ENCODE data around the gene LAMTOR4. TPM values are rescaled to one million over a fixed set of nuclear protein-coding genes. Genes with fewer than 3 reads are reported as not detected.
A peak's percentile ranks its signal among the peaks of the same experiment; 100 is the strongest.

The LAMTOR4 gene
- total and polyA plus RNA-seq, 2 of the 13 experiments (the other 11 are each of a cell fraction or from before 2014, with no cell fraction given): 115 to 118 TPM

DNA sequence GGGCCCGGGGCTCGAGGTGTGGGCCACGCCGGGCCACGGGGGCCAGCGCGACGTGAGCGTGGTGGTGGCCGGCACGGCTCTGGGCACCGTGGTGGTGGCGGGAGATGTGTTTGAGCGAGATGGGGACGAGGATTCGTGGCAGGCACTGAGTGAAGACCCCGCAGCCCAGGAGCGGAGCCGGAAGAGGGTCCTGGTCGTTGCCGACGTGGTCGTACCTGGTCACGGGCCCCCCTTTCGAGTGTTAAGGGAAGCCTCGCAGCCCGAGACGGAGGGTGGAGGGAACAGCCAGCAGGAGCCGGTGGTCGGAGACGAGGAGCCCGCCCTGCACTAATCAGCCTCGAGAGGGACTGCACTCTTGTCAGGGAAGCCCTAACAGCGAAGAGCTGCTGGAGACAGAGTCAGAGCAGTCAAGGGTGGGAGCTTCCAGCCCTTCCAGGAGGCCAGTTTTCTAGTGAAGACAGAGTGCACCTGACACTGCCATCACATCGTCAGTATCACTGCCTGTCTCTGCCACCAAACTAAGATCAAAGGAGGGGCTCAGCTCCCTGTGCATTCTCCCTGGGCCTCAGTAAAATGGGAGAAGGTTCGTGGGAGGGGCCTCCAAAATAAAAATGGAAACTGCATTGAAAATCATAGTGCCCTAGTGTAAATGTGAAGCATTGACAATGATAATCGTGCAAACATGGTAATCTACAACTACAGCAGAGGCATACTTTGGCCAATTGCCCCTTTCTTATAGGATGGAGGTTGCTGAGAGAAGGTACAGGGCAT is 20.7 kb upstream of the LAMTOR4 start (continued):
- TF ChIP-seq FOXP4 (CRISPR knock-in tag; IDR thresholded peaks at IDR 0.05) (no peak), YEATS2 (CRISPR knock-in tag; IDR thresholded peaks at IDR 0.05; ENCODE audit: borderline replicate concordance) (no peak), RXRB (CRISPR knock-in tag; IDR thresholded peaks at IDR 0.05; ENCODE audit: borderline replicate concordance) (no peak), ZNF780A (CRISPR knock-in tag; IDR thresholded peaks at IDR 0.05) (0 out of 2 replicates have a peak, but pooled peaks have one; percentile 7), ZNF749 (CRISPR knock-in tag; IDR thresholded peaks at IDR 0.05; ENCODE audit: borderline replicate concordance) (no peak), GMEB2 (CRISPR knock-in tag; IDR thresholded peaks at IDR 0.05; ENCODE audit: low read depth) (no peak), ZNF451 (CRISPR knock-in tag; IDR thresholded peaks at IDR 0.05) (peak; percentile 50; the same call in 1 of the 2 replicates), ZMYM4 (CRISPR knock-in tag; IDR thresholded peaks at IDR 0.05) (0 out of 2 replicates have a peak, but pooled peaks have one; percentile 12), TCF7 (IDR thresholded peaks at IDR 0.05; ENCODE audit: low read depth) (no peak), ZHX1 (CRISPR knock-in tag; IDR thresholded peaks at IDR 0.05; ENCODE audit: low read depth) (no peak), ARHGAP35 (CRISPR knock-in tag; IDR thresholded peaks at IDR 0.05; ENCODE audit: borderline replicate concordance) (peak; percentile 18; the same call in 1 of the 2 replicates), TFAP4 (IDR thresholded peaks at IDR 0.05; ENCODE audit: borderline replicate concordance, low read depth) (no peak), PHB2 (IDR thresholded peaks at IDR 0.05; ENCODE audit: partially characterized antibody) (no peak), KLF12 (CRISPR knock-in tag; IDR thresholded peaks at IDR 0.05; ENCODE audit: borderline replicate concordance) (no peak), HDAC2 (CRISPR knock-in tag; IDR thresholded peaks at IDR 0.05) (no peak)
- TF ChIP-seq, protein P1, sequence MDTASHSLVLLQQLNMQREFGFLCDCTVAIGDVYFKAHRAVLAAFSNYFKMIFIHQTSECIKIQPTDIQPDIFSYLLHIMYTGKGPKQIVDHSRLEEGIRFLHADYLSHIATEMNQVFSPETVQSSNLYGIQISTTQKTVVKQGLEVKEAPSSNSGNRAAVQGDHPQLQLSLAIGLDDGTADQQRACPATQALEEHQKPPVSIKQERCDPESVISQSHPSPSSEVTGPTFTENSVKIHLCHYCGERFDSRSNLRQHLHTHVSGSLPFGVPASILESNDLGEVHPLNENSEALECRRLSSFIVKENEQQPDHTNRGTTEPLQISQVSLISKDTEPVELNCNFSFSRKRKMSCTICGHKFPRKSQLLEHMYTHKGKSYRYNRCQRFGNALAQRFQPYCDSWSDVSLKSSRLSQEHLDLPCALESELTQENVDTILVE (CRISPR knock-in tag; IDR thresholded peaks at IDR 0.05): no peak
- TF ChIP-seq, protein P2, sequence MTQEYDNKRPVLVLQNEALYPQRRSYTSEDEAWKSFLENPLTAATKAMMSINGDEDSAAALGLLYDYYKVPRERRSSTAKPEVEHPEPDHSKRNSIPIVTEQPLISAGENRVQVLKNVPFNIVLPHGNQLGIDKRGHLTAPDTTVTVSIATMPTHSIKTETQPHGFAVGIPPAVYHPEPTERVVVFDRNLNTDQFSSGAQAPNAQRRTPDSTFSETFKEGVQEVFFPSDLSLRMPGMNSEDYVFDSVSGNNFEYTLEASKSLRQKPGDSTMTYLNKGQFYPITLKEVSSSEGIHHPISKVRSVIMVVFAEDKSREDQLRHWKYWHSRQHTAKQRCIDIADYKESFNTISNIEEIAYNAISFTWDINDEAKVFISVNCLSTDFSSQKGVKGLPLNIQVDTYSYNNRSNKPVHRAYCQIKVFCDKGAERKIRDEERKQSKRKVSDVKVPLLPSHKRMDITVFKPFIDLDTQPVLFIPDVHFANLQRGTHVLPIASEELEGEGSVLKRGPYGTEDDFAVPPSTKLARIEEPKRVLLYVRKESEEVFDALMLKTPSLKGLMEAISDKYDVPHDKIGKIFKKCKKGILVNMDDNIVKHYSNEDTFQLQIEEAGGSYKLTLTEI (CRISPR knock-in tag; conservative IDR thresholded peaks at IDR 0.05): no peak
